Testis (tissue), 2 donors: ENCODE results near the gene ARL6IP6.

Experiments used
- CTCF ChIP-seq, 3 experiments: fragments of 450-650 bp in 2 of 3; fragments of 200-600 bp in 1 of 3; sonication (generic) in 1 of 3; IDR thresholded peaks; one replicate each; pipeline ENCODE4 v1.5.1; 2016 to 2019; ENCODE audit warnings: antibody characterized with exemption in 3 of 3, mild to moderate bottlenecking in 2 of 3, moderate library complexity in 1 of 3
- POLR2A ChIP-seq: fragments of 450-650 bp; IDR thresholded peaks from one replicate; pipeline ENCODE4 v1.6.1; 2017; ENCODE audit warnings: antibody characterized with exemption, mild to moderate bottlenecking, moderate library complexity

- TF ChIP-seq CTCF (IDR thresholded peaks at IDR 0.05) (no peak), POLR2A (no peak)
Measured at GRCh38 chr2:152790883-152791282, 72.5 kb downstream of the ARL6IP6 start.
